ENCODE data around the gene RDX.
"Not testable (repeated sequence)": the region's sequence is repeated elsewhere in the genome, so short reads cannot be mapped to it uniquely, and the experiment has no call there.

Gene RDX

GRCh38 chr11:110198031-110198729 is 98.2 kb downstream of the RDX start:
- FAIRE-seq: no peak

- FAIRE-seq: no peak
Observed at GRCh38 chr11:110196884-110197420, 99.5 kb downstream of the RDX start.

GRCh38 chr11:110196241-110196754 is 100.1 kb downstream of the RDX start:
- no peak for FAIRE-seq

GRCh38 chr11:110194211-110194766 is 102.1 kb downstream of the RDX start:
- FAIRE-seq: not testable (repeated sequence)

- peak; percentile 82 for FAIRE-seq
Observed at GRCh38 chr11:110192604-110193282, 103.7 kb downstream of the RDX start.

- FAIRE-seq: no peak
Observed at GRCh38 chr11:110190885-110191284, 105.5 kb downstream of the RDX start.

GRCh38 chr11:110187731-110188130 is 108.7 kb downstream of the RDX start:
- no peak for FAIRE-seq

- FAIRE-seq: no peak
Observed at GRCh38 chr11:110186867-110187266, 109.5 kb downstream of the RDX start.

GRCh38 chr11:110186456-110186855 is 110.0 kb downstream of the RDX start:
- FAIRE-seq: no peak

GRCh38 chr11:110185599-110185998 is 110.8 kb downstream of the RDX start:
- FAIRE-seq: no peak

- FAIRE-seq: no peak
Observed at GRCh38 chr11:110185121-110185591, 111.3 kb downstream of the RDX start.

GRCh38 chr11:110184456-110184855 is 112.0 kb downstream of the RDX start:
- no peak for FAIRE-seq

- FAIRE-seq: no peak
Observed at GRCh38 chr11:110182886-110183285, 113.5 kb downstream of the RDX start.

- no peak for FAIRE-seq
Observed at GRCh38 chr11:110179064-110179463, 117.3 kb downstream of the RDX start.

GRCh38 chr11:110177086-110177456 is 119.3 kb downstream of the RDX start:
- no peak for FAIRE-seq

- no peak for FAIRE-seq
Observed at GRCh38 chr11:110176366-110177085, 119.9 kb downstream of the RDX start.

- no peak for FAIRE-seq
Observed at GRCh38 chr11:110174645-110175310, 121.6 kb downstream of the RDX start.

- FAIRE-seq: no peak
Observed at GRCh38 chr11:110173811-110174644, 122.4 kb downstream of the RDX start.

- no peak for FAIRE-seq
Observed at GRCh38 chr11:110172468-110173065, 123.8 kb downstream of the RDX start.

GRCh38 chr11:110169738-110170137 is 126.7 kb downstream of the RDX start:
- no peak for FAIRE-seq

Measured in colon (tissue), 2 donors.